Measurements from ENCODE around the gene MAPKBP1. TPM values are rescaled to one million over a fixed set of nuclear protein-coding genes. Genes with fewer than 3 reads are reported as not detected.
A peak's percentile ranks its signal among the peaks of the same experiment; 100 is the strongest.

The MAPKBP1 gene
- total and polyA plus RNA-seq, 2 of the 4 experiments (the other 2 are of a cell fraction), result 12.5 to 15.3 TPM

DNA sequence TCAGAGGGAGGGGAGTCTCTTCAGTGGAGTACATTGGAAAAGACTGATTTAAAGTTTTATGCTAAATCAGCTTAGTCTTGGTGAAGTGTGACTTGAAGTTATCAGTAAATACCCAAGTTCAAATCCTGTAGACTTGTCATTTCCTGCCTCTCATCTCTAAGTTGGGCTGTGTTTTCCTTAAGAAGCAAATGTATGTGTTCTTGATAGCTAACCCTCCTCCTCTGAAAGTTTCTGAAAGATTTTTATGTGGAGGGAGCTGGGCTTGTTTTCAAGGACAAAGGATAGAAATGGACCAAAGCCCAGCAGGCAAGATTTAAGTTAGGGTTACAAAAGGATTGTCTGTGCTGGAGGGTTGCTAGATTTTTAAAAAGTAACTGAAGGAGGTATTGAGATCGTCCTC lies 4.2 kb downstream of the MAPKBP1 start:
- dilution Hi-C loops (cut with HindIII; ENCODE audit: low sequenced_read_pairs, unreplicated experiment) (no loop called here), intact Hi-C loops (cut with micrococcal nuclease) (loop anchor here (10.0 kb wide), 1 partner anchor 174 kb away; no protein-coding TSS in a partner anchor)
- BruUV-seq (replicated peaks), result no TSS peak

More for the DNA sequence above, 4.2 kb downstream of the MAPKBP1 start:
- Histone ChIP-seq H4K20me1 (ENCODE audit: insufficient read depth, low read length) (peaks cover 37% of the 10 kb centered on the region), H4K8ac (ENCODE audit: low read depth in 2 of 2, low read length in 2 of 2) (peak overlapping the region in 1 of 2 experiments; percentile 33; a peak in 1 of 4 replicates), H3K9ac (ENCODE audit: low read depth, low read length) (no peak overlapping the region), H3K4me3 (ENCODE audit: insufficient read depth, low read depth, low read length) (no peak overlapping the region), H2BK5ac (ENCODE audit: low read depth, low read length, poor library complexity, severe bottlenecking) (no peak overlapping the region), H3K14ac (replicated peaks; ENCODE audit: low read depth, low read length) (no peak overlapping the region; the same call in 1 of the 2 replicates), H3K56ac (ENCODE audit: extremely low read depth, insufficient read depth, low read length) (no peak overlapping the region), H3K4ac (ENCODE audit: low read depth, low read length) (peak overlapping the region; percentile 12; the same call in 1 of the 2 replicates), H2BK120ac (ENCODE audit: low read depth, low read length) (peak overlapping the region; percentile 40; the same call in 1 of the 2 replicates), H3K4me2 (ENCODE audit: low read depth, low read length) (no peak overlapping the region), H3K23ac (ENCODE audit: low read depth, low read length) (peak overlapping the region; percentile 46; the same call in 1 of the 2 replicates), H2AFZ (replicated peaks; ENCODE audit: low read length, poor library complexity) (no peak overlapping the region), H4K91ac (ENCODE audit: insufficient read depth, low read depth, low read length) (no peak overlapping the region), H4K5ac (ENCODE audit: low read depth, low read length) (no peak overlapping the region), H3K18ac (ENCODE audit: low read depth, low read length) (no peak overlapping the region; the same call in 1 of the 2 replicates), H2AK9ac (replicated peaks; ENCODE audit: low read depth, low read length, poor library complexity) (no peak overlapping the region), H2AK5ac (ENCODE audit: low read depth, low read length) (no peak overlapping the region), H2BK20ac (ENCODE audit: low read depth, low read length) (no peak overlapping the region), H3K27me3 (ENCODE audit: control insufficient read depth, insufficient read depth, low read length) (no peaks in the 10 kb centered on the region), H3K9me3 (ENCODE audit: control insufficient read depth, insufficient read depth, low read length) (no peaks in the 10 kb centered on the region), H3K79me1 (ENCODE audit: low read depth in 1 of 2, low read length in 2 of 2) (peaks cover 36 to 81% of the 10 kb centered on the region in 2 experiments), H2BK15ac (ENCODE audit: low read depth, low read length) (peak overlapping the region; percentile 62; the same call in 1 of the 3 replicates), H3K4me1 (ENCODE audit: control insufficient read depth, insufficient read depth, low read length) (peaks cover 16% of the 10 kb centered on the region), H3K9me1 (ENCODE audit: insufficient read depth, low read length) (peaks cover 16% of the 10 kb centered on the region), H3K36me3 (ENCODE audit: control insufficient read depth, insufficient read depth, low read length) (no peaks in the 10 kb centered on the region), H3K27ac (ENCODE audit: insufficient read depth, low read length) (no peak overlapping the region)
- ATAC-seq (ENCODE audit: low read depth), result no peak
- POLR2A ChIA-PET (ENCODE audit: unreplicated experiment), result no interaction called here
- CTCF ChIA-PET, result interaction anchor here (0.9 kb wide), 1 partner anchor 32 kb away, joined by 3 read pairs; no protein-coding TSS in a partner anchor
- TF ChIP-seq CHD1 (IDR thresholded peaks at IDR 0.05; ENCODE audit: low read depth, low read length) (no peak), POLR2A (IDR thresholded peaks at IDR 0.05; ENCODE audit: low read depth, low read length) (no peak), SMC3 (IDR thresholded peaks at IDR 0.05; ENCODE audit: low read depth, low read length) (no peak), MXI1 (IDR thresholded peaks at IDR 0.05; ENCODE audit: borderline replicate concordance, low read depth, low read length) (no peak), FOS (IDR thresholded peaks at IDR 0.05; ENCODE audit: low read depth, low read length) (no peak), RFX5 (IDR thresholded peaks at IDR 0.05; ENCODE audit: low read depth, low read length) (no peak), MAZ (IDR thresholded peaks at IDR 0.05; ENCODE audit: borderline replicate concordance, low read depth, low read length) (no peak), RCOR1 (IDR thresholded peaks at IDR 0.05; ENCODE audit: insufficient replicate concordance, low read length) (no peak), BHLHE40 (IDR thresholded peaks at IDR 0.05; ENCODE audit: low read depth, low read length) (no peak), CEBPB (IDR thresholded peaks at IDR 0.05; ENCODE audit: low read depth, low read length) (no peak)
- TF ChIP-seq, protein P1, sequence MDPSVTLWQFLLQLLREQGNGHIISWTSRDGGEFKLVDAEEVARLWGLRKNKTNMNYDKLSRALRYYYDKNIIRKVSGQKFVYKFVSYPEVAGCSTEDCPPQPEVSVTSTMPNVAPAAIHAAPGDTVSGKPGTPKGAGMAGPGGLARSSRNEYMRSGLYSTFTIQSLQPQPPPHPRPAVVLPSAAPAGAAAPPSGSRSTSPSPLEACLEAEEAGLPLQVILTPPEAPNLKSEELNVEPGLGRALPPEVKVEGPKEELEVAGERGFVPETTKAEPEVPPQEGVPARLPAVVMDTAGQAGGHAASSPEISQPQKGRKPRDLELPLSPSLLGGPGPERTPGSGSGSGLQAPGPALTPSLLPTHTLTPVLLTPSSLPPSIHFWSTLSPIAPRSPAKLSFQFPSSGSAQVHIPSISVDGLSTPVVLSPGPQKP (IDR thresholded peaks at IDR 0.05; ENCODE audit: borderline replicate concordance, low read depth, low read length), result no peak
- TF ChIP-seq, protein P2, sequence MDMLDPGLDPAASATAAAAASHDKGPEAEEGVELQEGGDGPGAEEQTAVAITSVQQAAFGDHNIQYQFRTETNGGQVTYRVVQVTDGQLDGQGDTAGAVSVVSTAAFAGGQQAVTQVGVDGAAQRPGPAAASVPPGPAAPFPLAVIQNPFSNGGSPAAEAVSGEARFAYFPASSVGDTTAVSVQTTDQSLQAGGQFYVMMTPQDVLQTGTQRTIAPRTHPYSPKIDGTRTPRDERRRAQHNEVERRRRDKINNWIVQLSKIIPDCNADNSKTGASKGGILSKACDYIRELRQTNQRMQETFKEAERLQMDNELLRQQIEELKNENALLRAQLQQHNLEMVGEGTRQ (IDR thresholded peaks at IDR 0.05; ENCODE audit: low read depth, low read length), result no peak
- peak; percentile 43 for DNase-seq
- in situ Hi-C loops (cut with MboI; ENCODE audit: low sequenced_read_pairs), result no loop called here
- WGBS, 2 experiments (ENCODE audit: extremely low coverage in 2 of 2, insufficient read length in 1 of 2), result no CpG with 5 or more reads among the region's 1 CpG
